ENCODE data around the gene BCL10. TPM values are rescaled to one million over a fixed set of nuclear protein-coding genes. Genes with fewer than 3 reads are reported as not detected.

The BCL10 gene
- total RNA-seq, 1 donor from 2014 or later = 31.3 TPM

DNA sequence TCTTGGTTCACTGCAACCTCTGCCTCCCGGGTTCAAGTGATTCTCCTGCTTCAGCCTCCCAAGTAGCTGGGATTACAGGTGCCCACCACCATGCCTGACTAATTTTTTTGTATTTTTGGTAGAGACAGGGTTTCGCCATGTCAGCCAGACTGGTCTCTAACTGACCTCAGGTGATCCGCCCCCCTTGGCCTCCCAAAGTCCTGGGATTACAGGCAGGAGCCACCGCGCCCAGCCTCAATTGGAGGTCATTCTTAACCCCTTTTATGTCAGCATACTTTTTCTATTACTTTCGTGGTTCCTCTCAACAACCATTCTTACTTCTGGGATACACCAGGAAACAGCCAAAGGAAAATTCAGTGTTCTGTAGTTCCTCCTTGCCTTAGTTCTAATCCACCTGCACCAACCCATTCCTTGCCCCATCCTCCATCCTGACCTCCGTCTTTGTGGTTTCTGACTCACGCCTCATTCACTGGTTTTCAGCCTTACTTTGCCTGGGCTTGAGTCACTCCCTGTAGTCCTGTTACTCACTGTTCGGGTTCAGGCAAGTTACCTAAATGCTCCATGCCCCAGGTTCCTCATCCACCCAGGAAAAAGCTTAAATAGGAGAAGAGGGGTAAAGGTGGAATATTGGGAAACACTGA is 12.9 kb upstream of the BCL10 start:
- H3K27me3 ChIP-seq (ENCODE audit: control insufficient read depth, insufficient read depth, low read length) = no peaks in the 10 kb centered on the region
- peak; percentile 98 for FAIRE-seq
- peak; percentile 100 for DNase-seq (ENCODE audit: low read depth)

DNA sequence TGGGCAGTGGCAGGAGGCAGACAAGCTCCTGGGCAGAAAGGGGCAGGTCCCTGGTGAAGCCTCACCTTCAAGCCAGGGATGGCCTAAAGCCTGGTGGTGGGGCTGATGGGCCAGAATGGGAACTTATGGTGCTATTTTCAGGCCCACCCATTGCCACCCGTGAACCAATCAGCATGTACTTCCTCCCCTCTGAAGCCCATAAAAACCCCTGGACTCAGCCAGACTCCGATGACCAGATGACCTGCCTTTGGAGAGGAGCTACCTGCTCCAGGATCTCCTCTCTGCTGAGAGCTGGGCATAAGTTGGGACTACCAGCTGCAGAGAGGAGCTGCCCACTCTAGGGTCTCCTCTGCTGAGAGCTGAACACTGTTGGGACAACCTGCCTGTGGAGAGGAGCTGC is 7.8 kb upstream of the BCL10 start:
- Histone ChIP-seq H3K27me3 (ENCODE audit: control insufficient read depth, insufficient read depth, low read length) (no peaks in the 10 kb centered on the region), H3K4me3 (ENCODE audit: low read depth, low read length) (no peak overlapping the region), H3K36me3 (ENCODE audit: control insufficient read depth, insufficient read depth, low read length) (no peaks in the 10 kb centered on the region)
- TF ChIP-seq, protein P1, sequence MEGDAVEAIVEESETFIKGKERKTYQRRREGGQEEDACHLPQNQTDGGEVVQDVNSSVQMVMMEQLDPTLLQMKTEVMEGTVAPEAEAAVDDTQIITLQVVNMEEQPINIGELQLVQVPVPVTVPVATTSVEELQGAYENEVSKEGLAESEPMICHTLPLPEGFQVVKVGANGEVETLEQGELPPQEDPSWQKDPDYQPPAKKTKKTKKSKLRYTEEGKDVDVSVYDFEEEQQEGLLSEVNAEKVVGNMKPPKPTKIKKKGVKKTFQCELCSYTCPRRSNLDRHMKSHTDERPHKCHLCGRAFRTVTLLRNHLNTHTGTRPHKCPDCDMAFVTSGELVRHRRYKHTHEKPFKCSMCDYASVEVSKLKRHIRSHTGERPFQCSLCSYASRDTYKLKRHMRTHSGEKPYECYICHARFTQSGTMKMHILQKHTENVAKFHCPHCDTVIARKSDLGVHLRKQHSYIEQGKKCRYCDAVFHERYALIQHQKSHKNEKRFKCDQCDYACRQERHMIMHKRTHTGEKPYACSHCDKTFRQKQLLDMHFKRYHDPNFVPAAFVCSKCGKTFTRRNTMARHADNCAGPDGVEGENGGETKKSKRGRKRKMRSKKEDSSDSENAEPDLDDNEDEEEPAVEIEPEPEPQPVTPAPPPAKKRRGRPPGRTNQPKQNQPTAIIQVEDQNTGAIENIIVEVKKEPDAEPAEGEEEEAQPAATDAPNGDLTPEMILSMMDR (IDR thresholded peaks at IDR 0.05; ENCODE audit: insufficient read depth, low read length, severe bottlenecking) = no peak
- FAIRE-seq (no peak), DNase-seq (ENCODE audit: low read depth) (no peak)

More for the DNA sequence above, 12.9 kb upstream of the BCL10 start:
- TF ChIP-seq, protein P1 (IDR thresholded peaks at IDR 0.05; ENCODE audit: insufficient read depth, low read length, severe bottlenecking) = no peak
- H3K4me3 ChIP-seq (ENCODE audit: low read depth, low read length) = no peak overlapping the region
- H3K36me3 ChIP-seq (ENCODE audit: control insufficient read depth, insufficient read depth, low read length) = no peaks in the 10 kb centered on the region

DNA sequence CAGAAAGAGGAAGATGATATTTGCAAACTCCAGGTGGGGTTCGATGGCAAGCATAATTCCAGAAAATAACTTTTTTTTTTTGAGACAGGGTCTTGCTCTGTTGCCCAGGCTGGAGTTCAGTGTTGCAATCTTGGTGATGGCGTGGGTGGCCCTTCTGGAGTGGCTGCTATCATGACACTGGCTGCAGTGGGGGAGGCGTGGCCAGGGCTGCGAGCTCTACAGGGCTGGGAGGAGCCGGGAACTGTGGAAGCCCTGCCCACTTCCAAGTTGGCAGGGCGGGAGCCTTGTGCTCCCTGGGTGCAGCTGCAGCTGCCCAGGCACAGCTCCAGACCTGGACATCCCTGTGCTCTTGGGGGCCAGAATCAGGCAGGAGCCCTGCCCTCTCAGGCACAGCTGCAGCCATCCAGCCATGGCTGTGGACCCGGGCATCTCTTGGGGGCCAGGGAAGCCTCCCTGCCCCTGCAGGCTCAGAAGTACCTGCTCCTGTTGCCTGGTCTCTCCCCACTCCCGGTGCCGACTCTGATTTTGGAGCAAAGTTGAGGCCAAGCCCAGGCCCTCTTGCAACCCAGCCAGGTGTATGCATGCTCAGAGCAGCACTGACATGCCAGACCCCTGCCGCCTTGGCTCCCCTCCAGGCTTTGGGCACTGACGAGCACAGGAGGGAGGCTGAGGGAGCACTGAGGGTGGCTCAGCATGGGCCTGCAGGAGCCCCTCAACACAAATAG is 7.2 kb upstream of the BCL10 start:
- H3K27me3 ChIP-seq (ENCODE audit: control insufficient read depth, insufficient read depth, low read length) = no peaks in the 10 kb centered on the region
- no peak for DNase-seq (ENCODE audit: low read depth)
- no peak for FAIRE-seq
- H3K4me3 ChIP-seq (ENCODE audit: low read depth, low read length) = no peak overlapping the region
- TF ChIP-seq, protein P1 (IDR thresholded peaks at IDR 0.05; ENCODE audit: insufficient read depth, low read length, severe bottlenecking) = no peak
- no peaks in the 10 kb centered on the region for H3K36me3 ChIP-seq (ENCODE audit: control insufficient read depth, insufficient read depth, low read length)

DNA sequence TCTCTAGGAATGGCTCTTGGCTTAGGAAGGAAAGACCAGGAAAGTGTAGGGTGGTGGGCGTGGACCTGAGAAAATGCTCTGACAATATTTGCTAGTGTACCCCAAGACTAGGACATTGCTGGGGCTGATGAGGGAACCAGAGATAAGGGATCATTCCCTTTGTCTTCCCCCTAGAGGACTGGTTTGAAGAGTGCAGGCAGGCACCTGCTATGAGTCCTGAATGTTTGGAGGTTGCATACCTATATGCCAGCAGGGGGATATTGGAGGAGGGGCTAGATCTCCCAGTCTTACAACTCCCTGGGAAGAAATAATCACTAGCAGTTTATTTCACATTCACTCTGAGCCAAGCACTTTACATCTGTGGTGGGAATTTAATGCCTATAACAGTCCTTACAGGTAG is 6.0 kb upstream of the BCL10 start:
- FAIRE-seq (no peak), DNase-seq (ENCODE audit: low read depth) (no peak)
- no peaks in the 10 kb centered on the region for H3K36me3 ChIP-seq (ENCODE audit: control insufficient read depth, insufficient read depth, low read length)
- no peaks in the 10 kb centered on the region for H3K27me3 ChIP-seq (ENCODE audit: control insufficient read depth, insufficient read depth, low read length)
- TF ChIP-seq, protein P1 (IDR thresholded peaks at IDR 0.05; ENCODE audit: insufficient read depth, low read length, severe bottlenecking) = peak; percentile 15
- no peak overlapping the region for H3K4me3 ChIP-seq (ENCODE audit: low read depth, low read length)

DNA sequence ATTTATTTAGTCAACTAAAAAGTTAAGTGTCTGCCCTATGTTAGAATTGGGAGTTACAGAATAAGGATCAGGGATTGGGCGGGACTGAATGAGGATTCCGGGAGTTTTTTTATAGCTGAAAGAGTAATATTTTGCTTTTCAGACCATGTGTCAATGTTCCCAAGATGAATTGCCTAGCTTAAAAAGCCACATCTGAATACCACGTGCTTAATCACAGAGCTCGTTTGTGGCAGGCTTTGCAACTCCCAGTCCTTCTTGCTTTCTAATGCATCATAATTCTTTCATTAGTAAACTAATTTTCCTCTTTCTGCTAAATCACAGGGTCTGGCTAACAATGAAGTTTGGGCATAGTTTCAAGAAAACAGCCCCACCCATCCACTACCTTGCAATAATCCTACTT is 4.2 kb upstream of the BCL10 start:
- Histone ChIP-seq H3K27me3 (ENCODE audit: control insufficient read depth, insufficient read depth, low read length) (no peaks in the 10 kb centered on the region), H3K36me3 (ENCODE audit: control insufficient read depth, insufficient read depth, low read length) (no peaks in the 10 kb centered on the region), H3K4me3 (ENCODE audit: low read depth, low read length) (no peak overlapping the region)
- FAIRE-seq (no peak), DNase-seq (ENCODE audit: low read depth) (no peak)
- TF ChIP-seq, protein P1 (IDR thresholded peaks at IDR 0.05; ENCODE audit: insufficient read depth, low read length, severe bottlenecking) = no peak
